Activated B cell treated with CpG ODN at 0.5 μM for 24 hours (primary cell): Measurements from ENCODE around the gene ANKRD13D. TPM values are rescaled to one million over a fixed set of nuclear protein-coding genes. Genes with fewer than 3 reads are reported as not detected.

Source experiments
- ATAC-seq: fragments of 200-7000 bp; cut with Tn5 transposase; one replicate; pipeline ENCODE4 v1.10.0; 2021; ENCODE audit warnings: low read depth, mild to moderate bottlenecking, moderate library complexity
- CTCF ChIA-PET: fragments of 350-600 bp; sonication (Branson Sonifier 250); formaldehyde crosslinking; loops from one replicate; lab custom pipeline; 2021; ENCODE audit warnings: antibody characterized with exemption; lab: Charles Lee
- POLR2A ChIA-PET: fragments of 350-600 bp; sonication (Branson Sonifier 250); formaldehyde crosslinking; loops from one replicate; lab custom pipeline; 2021; ENCODE audit warnings: antibody characterized with exemption; lab: Charles Lee
- DNase-seq: peaks from one replicate; pipeline ENCODE4 v3.0.0; 2022
- H3K27ac Mint-ChIP-seq: one replicate; pipeline ENCODE4 v1.8.0; 2020; ENCODE audit warnings: mixed read lengths
- H3K27me3 Mint-ChIP-seq: one replicate; pipeline ENCODE4 v1.8.0; 2021; ENCODE audit warnings: mixed read lengths
- H3K36me3 Mint-ChIP-seq: one replicate; pipeline ENCODE4 v1.8.0; 2021; ENCODE audit warnings: low read depth, mixed read lengths
- H3K4me1 Mint-ChIP-seq: one replicate; pipeline ENCODE4 v1.8.0; 2021; ENCODE audit warnings: mixed read lengths
- H3K4me3 Mint-ChIP-seq: one replicate; pipeline ENCODE4 v1.8.0; 2020; ENCODE audit warnings: mild to moderate bottlenecking, mixed read lengths
- H3K9me3 Mint-ChIP-seq: one replicate; pipeline ENCODE4 v1.8.0; 2020; ENCODE audit warnings: mixed read lengths
- CTCF ChIP-seq: fragments of 200-600 bp; IDR thresholded peaks from one replicate; pipeline ENCODE4 v1.8.0; 2022; ENCODE audit warnings: antibody characterized with exemption, mild to moderate bottlenecking
- intact Hi-C: fragments of 100-400 bp; cut with micrococcal nuclease; formaldehyde crosslinking; loops from one replicate; pipeline ENCODE4 v1.15.1; 2024
- total RNA-seq: library from RNA; stranded (reverse); gene quantifications from 2 replicates; pipeline ENCODE4 v1.2.3, GENCODE V29; 2022

ANKRD13D gene
- total RNA-seq, 1 donor from 2014 or later: 116 TPM

- no peak for TF ChIP-seq CTCF
- Mint-ChIP-seq H3K27ac (peak overlapping the region; percentile 84), H3K36me3 (peaks cover 19% of the 10 kb centered on the region), H3K9me3 (no peaks in the 10 kb centered on the region), H3K4me1 (peaks cover 59% of the 10 kb centered on the region), H3K4me3 (peak overlapping the region; percentile 61), H3K27me3 (peaks cover 2% of the 10 kb centered on the region)
- no peak for DNase-seq
- ChIA-PET CTCF (interaction anchor here (0.7 to 5.1 kb wide), 4 partner anchors 50 to 119 kb away, joined by 3 to 75 read pairs (median 4); no protein-coding TSS in a partner anchor), POLR2A (interaction anchor here (0.6 to 4.7 kb wide), 5 partner anchors 13 to 216 kb away, joined by 3 to 85 read pairs (median 10); partner anchors contain the start of gene ANKRD13D)
- intact Hi-C loops: no loop called here
- ATAC-seq: no peak
Observed at GRCh38 chr11:67264877-67265632, 24.0 kb upstream of the ANKRD13D start.

- Mint-ChIP-seq H3K4me3 (peak overlapping the region; percentile 77), H3K9me3 (no peaks in the 10 kb centered on the region), H3K36me3 (peaks cover 27% of the 10 kb centered on the region), H3K27me3 (peaks cover 2% of the 10 kb centered on the region), H3K27ac (peak overlapping the region; percentile 84), H3K4me1 (peaks cover 67% of the 10 kb centered on the region)
- TF ChIP-seq CTCF: no peak
- ATAC-seq (peak; percentile 62), DNase-seq (peak; percentile 90)
- ChIA-PET CTCF (interaction anchor here (0.9 to 5.1 kb wide), 7 partner anchors 12 to 119 kb away, joined by 3 to 75 read pairs (median 14); no protein-coding TSS in a partner anchor), POLR2A (interaction anchor here (0.6 to 9.6 kb wide), 12 partner anchors 12 to 215 kb away, joined by 3 to 280 read pairs (median 26); partner anchors contain the start of genes ANKRD13D, POLD4 and PPP1CA)
- intact Hi-C loops: loop anchor here (1.0 kb wide), 1 partner anchor 51 kb away; no protein-coding TSS in a partner anchor
Observed at GRCh38 chr11:67265633-67266448, 23.3 kb upstream of the ANKRD13D start.

- peaks cover 72% of the 10 kb centered on the region for H3K4me1 Mint-ChIP-seq
- ATAC-seq (peak; percentile 22), DNase-seq (no peak)
- TF ChIP-seq CTCF: no peak
- CTCF ChIA-PET: interaction anchor here (0.8 to 3.2 kb wide), 7 partner anchors 12 to 115 kb away, joined by 3 to 26 read pairs (median 11); partner anchors contain the start of genes ANKRD13D and POLD4
- POLR2A ChIA-PET: interaction anchor here (0.5 to 9.6 kb wide), 12 partner anchors 12 to 180 kb away, joined by 3 to 280 read pairs (median 20); partner anchors contain the start of genes ANKRD13D, CLCF1, POLD4 and PPP1CA
- peaks cover 33% of the 10 kb centered on the region for H3K36me3 Mint-ChIP-seq
- peaks cover 2% of the 10 kb centered on the region for H3K27me3 Mint-ChIP-seq
- no peaks in the 10 kb centered on the region for H3K9me3 Mint-ChIP-seq
- intact Hi-C loops: loop anchor here (1.0 kb wide), 1 partner anchor 51 kb away; no protein-coding TSS in a partner anchor
- peak within 1 kb of the TSS; percentile 98 for H3K27ac Mint-ChIP-seq
- peak within 1 kb of the TSS; percentile 92 for H3K4me3 Mint-ChIP-seq
Observed at GRCh38 chr11:67266449-67267187, 22.5 kb upstream of the ANKRD13D start, which contains the start of gene GRK2. GRK2 (plus strand) TSS chr11:67266473; CDS start chr11:67266700, 227 bp downstream.

- ChIA-PET CTCF (interaction anchor here (0.8 to 3.2 kb wide), 13 partner anchors 11 to 115 kb away, joined by 3 to 26 read pairs (median 5); partner anchors contain the start of genes ANKRD13D and POLD4), POLR2A (interaction anchor here (0.6 to 9.6 kb wide), 21 partner anchors 8 to 134 kb away, joined by 3 to 280 read pairs (median 4); partner anchors contain the start of genes ANKRD13D, CLCF1, POLD4 and PPP1CA)
- TF ChIP-seq CTCF: no peak
- H3K27me3 Mint-ChIP-seq: peaks cover 2% of the 10 kb centered on the region
- intact Hi-C loops: loop anchor here (1.0 to 2.0 kb wide), 5 partner anchors 10 to 239 kb away; partner anchors contain the start of gene POLD4
- no peaks in the 10 kb centered on the region for H3K9me3 Mint-ChIP-seq
- ATAC-seq: no peak
- peak overlapping the region; percentile 92 for H3K4me3 Mint-ChIP-seq
- no peak for DNase-seq
- peak overlapping the region; percentile 98 for H3K27ac Mint-ChIP-seq
- peaks cover 38% of the 10 kb centered on the region for H3K36me3 Mint-ChIP-seq
- peaks cover 73% of the 10 kb centered on the region for H3K4me1 Mint-ChIP-seq
Observed at GRCh38 chr11:67267188-67268080, 21.7 kb upstream of the ANKRD13D start.
